Measurements from ENCODE around the gene CLCN7.

GRCh38 chr16:1503110-1503955 lies 28.5 kb upstream of the CLCN7 start:
- TF ChIP-seq CTCF (IDR thresholded peaks at IDR 0.05; ENCODE audit: extremely low read depth in 1 of 2, insufficient read depth in 1 of 2, low read depth in 1 of 2, low read length in 2 of 2) = no peak
- TF ChIP-seq POLR2A (IDR thresholded peaks at IDR 0.05; ENCODE audit: low read depth, low read length) = no peak
